Panc1 (cell line): ENCODE measurements around the gene MFSD6L.

Experiments
- CTCF ChIP-seq: fragments of 450-650 bp; IDR thresholded peaks from 2 replicates; pipeline ENCODE4 v1.5.1; 2017; ENCODE audit warnings: mild to moderate bottlenecking
- POLR2AphosphoS5 ChIP-seq: IDR thresholded peaks from 2 replicates; pipeline ENCODE4 v1.6.1; 2012; ENCODE audit warnings: mild to moderate bottlenecking, low read depth, low read length, moderate library complexity
- SIN3A ChIP-seq: IDR thresholded peaks from 2 replicates; pipeline ENCODE4 v1.6.1; 2012; ENCODE audit warnings: low read depth, mild to moderate bottlenecking, low read length, moderate library complexity, borderline replicate concordance; ENCODE audit not compliant: insufficient read depth
- TCF7L2 ChIP-seq: IDR thresholded peaks from 2 replicates; pipeline ENCODE4 v1.6.1; 2011; ENCODE audit warnings: mild to moderate bottlenecking, low read depth, low read length, inconsistent platforms
- TF ChIP-seq, protein P1 (sequence below), 2 experiments: IDR thresholded peaks; 2 replicates each; pipeline ENCODE4 v1.6.1; 2011 to 2012; ENCODE audit warnings: low read depth in 2 of 2, control low read depth in 1 of 2, low read length in 1 of 2, mild to moderate bottlenecking in 1 of 2, moderate library complexity in 1 of 2; ENCODE audit not compliant: insufficient read depth in 1 of 2

DNA sequence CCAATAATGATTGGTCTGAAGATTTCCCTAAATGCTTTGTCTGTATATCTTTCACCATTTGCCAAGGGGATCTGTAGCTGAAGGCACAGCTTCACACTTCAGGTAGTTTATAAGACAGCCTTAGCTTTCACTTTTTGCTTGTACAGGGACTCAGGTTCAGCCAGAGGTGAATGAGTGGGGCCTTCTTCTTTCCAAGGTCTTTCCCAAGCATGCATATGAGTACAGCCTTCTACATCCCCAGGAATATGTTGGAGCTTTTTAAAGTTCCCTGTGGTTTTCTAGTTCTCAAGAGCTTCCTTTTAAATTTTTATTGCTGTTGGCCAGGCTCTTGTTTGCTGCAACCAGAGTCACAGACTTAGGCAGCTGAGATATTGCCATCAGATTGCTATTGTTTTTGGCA, 22.9 kb downstream of the MFSD6L start:
- no peak for TF ChIP-seq CTCF
- TF ChIP-seq, protein P1, sequence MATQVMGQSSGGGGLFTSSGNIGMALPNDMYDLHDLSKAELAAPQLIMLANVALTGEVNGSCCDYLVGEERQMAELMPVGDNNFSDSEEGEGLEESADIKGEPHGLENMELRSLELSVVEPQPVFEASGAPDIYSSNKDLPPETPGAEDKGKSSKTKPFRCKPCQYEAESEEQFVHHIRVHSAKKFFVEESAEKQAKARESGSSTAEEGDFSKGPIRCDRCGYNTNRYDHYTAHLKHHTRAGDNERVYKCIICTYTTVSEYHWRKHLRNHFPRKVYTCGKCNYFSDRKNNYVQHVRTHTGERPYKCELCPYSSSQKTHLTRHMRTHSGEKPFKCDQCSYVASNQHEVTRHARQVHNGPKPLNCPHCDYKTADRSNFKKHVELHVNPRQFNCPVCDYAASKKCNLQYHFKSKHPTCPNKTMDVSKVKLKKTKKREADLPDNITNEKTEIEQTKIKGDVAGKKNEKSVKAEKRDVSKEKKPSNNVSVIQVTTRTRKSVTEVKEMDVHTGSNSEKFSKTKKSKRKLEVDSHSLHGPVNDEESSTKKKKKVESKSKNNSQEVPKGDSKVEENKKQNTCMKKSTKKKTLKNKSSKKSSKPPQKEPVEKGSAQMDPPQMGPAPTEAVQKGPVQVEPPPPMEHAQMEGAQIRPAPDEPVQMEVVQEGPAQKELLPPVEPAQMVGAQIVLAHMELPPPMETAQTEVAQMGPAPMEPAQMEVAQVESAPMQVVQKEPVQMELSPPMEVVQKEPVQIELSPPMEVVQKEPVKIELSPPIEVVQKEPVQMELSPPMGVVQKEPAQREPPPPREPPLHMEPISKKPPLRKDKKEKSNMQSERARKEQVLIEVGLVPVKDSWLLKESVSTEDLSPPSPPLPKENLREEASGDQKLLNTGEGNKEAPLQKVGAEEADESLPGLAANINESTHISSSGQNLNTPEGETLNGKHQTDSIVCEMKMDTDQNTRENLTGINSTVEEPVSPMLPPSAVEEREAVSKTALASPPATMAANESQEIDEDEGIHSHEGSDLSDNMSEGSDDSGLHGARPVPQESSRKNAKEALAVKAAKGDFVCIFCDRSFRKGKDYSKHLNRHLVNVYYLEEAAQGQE (IDR thresholded peaks at IDR 0.05; ENCODE audit: insufficient read depth in 1 of 2, low read depth in 2 of 2, low read length in 1 of 2) = no peak
- TF ChIP-seq TCF7L2 = no peak
- no peak for TF ChIP-seq POLR2AphosphoS5
- no peak for TF ChIP-seq SIN3A
